Hindlimb muscle (tissue), 1 donor: ENCODE measurements around the gene CDH4. TPM values are rescaled to one million over a fixed set of nuclear protein-coding genes. Genes with fewer than 3 reads are reported as not detected.
A peak's percentile ranks its signal among the peaks of the same experiment; 100 is the strongest.

Experiments used
- DNase-seq: peaks from one replicate; pipeline ENCODE4 v3.0.0-alpha.2; 2013
- polyA plus RNA-seq: library from polyadenylated mRNA; unstranded; fragments of 120-200 nt; gene quantifications from one replicate; pipeline ENCODE4 v1.2.1, GENCODE V29; 2013; ENCODE audit not compliant: insufficient read length

CDH4 gene
- polyA plus RNA-seq, 1 donor = 1.0 TPM

- DNase-seq = no peak
These were observed 267.4 kb downstream of the CDH4 start for GRCh38 chr20:61519488-61519887.

GRCh38 chr20:61520076-61520892, 268.2 kb downstream of the CDH4 start:
- no peak for DNase-seq

DNA sequence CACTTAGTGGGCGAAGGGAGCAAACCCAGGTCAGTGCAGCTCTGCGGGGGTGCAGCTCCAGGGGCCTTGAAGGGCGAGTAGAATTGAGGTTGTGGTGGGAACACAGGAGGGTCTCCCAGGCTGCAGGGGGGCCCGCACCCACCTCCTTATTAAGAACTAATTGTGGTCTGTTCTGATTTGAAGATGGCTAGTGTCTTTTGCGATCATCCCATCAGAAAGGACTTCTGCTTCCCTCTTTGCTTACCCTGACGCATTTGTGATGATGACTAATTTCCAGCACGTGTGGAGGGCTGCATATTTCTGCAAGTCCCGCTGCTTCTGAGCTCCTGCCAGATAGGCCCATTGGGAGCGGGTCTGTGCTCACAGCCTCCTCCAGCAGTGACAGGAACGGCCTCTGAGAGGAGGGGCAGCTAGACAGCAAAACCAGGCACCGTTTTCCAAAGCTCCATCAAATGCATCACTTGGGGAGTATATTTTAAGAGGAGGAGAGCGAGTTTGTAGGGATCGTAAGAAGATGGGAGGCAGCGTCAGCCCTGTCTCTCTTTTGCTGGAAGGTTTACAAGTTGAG, 268.9 kb downstream of the CDH4 start:
- peak; percentile 31 for DNase-seq

- no peak for DNase-seq
These were observed 269.8 kb downstream of the CDH4 start for GRCh38 chr20:61521687-61522420.

GRCh38 chr20:61522498-61523090, 270.5 kb downstream of the CDH4 start:
- no peak for DNase-seq

DNA sequence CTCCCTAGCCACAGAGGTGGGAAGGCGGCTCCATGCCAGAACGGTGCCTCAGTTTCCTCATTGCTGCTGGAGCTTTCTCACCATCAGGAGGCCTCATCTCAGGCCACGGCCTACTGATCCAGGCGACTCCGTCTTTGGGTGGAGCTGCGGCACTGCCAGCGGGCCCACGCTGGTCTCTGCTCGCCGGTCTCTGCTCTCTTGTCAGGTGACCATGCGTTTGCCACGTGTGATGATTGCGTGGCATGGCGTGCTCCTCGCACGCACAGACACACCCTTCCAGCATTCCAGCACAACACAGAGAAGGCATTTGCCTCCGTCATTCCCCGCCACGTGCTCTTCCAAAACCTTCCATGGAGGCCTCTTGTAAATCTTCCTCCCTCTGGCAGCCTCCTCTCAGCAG, 271.1 kb downstream of the CDH4 start:
- no peak for DNase-seq

GRCh38 chr20:61524951-61525666, 273.0 kb downstream of the CDH4 start:
- no peak for DNase-seq

DNA sequence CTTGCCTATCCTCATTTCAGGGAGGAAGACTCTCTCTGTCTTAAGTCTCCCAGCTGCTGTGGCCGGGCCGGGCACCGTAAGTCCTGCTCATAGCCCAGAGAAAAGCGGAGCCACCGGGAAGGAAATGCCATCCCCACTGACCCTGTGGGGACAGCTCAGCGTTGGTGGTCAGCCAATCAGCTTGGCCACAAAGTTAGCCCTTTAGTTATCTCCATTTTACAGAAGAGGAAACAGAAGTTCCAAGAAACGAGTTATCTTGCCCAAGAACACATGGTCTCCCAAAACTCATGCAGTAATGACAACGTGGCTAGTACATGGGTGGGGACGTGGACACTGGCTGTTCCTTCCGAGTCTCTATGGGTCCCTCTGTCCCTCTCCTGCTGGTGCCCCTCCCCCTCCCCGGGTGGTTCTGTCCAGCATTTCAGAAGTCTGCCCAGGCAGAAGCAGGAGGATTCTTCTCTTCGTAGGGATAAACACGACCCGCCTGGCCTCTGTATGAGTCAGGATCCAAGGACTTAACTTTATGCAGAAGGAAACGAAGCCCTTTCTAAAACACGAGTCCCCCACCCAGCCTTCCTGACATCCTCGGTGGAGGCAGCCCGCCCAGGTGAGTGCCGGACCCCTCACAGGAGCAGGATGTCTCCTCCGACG, 273.8 kb downstream of the CDH4 start:
- DNase-seq = no peak

DNA sequence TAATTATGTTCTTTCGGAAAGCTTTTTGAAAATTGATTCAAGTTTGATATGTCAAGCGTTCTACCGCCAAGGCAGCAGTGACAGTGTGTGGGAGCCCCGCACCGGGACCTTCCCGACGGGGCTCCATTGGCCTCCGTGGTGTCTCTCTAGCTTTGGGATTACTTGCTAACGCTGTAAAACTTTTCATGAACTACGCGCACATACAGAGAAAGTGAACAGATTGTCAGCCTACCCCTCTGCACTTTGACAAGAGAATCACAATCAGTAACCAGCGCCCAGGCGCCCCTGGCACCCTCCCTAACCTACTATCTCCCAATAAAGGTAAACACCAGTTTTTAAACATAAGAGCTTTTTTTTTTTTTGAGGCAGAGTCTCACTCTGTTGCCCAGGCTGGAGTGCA, 274.8 kb downstream of the CDH4 start:
- DNase-seq = no peak

DNA sequence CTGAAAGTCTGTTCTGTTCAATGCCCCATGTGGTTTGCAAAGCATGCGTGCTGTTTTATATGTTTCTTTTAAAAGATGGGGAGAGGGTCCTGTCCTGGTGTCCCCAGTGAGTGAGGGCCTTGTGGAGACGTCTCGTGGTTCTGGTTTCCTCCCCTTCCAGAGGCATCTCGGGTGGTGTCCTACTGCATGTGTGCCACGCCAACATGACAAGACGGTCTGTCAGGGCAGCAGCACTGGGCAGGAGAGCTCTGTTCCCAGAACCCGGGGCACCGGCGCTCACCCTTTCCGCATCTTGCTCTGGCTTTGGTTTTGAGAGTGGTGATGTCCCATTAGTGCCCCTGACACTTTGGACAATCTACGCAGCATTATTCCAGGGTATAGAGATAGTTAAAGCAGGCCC, 275.6 kb downstream of the CDH4 start:
- DNase-seq = no peak

DNA sequence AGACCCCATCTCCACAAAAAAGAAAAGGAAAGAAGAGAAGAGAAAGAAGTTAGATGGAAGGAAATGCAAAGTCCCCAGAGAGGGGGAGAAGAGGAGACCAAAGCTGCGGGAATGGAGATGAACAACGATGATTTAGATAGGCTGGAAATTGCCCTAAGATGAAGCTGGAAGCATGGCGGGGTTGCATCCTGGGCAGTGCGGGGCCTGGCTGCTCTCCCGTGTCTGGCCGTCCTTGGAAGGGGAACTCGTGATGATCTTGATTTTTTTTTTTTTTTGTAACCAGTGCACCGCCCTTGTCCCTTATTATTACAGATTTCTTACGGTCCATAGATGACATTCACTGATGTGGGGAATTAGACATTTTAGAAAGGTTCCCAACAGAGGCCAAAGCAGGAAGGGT, 276.5 kb downstream of the CDH4 start:
- no peak for DNase-seq

- DNase-seq = no peak
These were observed 277.3 kb downstream of the CDH4 start for GRCh38 chr20:61529354-61529753.

- no peak for DNase-seq
These were observed 279.7 kb downstream of the CDH4 start for GRCh38 chr20:61531553-61532345.

- DNase-seq = no peak
These were observed 280.7 kb downstream of the CDH4 start for GRCh38 chr20:61532736-61533135.

DNA sequence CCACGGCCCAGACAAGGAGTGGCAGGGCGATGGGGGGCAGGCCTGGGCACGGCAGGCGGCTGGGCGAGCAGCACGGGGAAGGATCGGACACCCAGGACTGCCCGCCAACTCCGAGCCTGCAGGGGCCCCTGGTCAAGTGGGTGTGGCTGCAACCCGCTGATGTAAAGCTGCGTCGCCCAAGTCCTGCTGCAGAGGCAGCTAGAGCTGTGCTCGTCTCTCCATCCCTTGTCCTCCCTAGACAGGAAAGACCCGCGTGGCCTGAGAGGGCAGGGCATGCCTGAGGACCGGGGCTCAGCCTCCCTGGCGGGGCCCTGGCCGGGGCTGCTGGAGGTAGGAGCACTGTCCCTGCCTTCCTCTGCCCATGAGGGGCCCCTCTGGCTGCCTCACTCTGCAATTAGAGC, 281.2 kb downstream of the CDH4 start:
- no peak for DNase-seq

DNA sequence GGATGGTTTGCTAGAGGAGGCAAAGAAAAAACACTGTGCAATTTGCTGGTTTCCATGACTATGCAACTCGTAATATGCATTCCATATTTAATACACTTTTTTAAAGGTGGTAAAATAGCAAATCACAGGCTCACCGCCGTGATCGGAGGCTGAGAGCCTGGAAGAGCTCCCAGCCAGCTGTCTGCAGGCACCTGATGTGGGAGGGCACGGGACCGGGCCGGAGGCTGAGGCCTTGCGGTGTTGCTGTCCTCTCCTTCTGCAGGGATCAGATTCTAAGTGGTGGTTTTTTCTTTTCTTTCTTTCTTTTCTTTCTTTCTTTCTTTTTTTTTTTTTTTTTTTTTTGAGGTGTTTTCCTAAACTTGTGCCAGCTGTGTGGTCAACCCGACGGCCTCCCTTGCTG, 282.3 kb downstream of the CDH4 start:
- DNase-seq = no peak

DNA sequence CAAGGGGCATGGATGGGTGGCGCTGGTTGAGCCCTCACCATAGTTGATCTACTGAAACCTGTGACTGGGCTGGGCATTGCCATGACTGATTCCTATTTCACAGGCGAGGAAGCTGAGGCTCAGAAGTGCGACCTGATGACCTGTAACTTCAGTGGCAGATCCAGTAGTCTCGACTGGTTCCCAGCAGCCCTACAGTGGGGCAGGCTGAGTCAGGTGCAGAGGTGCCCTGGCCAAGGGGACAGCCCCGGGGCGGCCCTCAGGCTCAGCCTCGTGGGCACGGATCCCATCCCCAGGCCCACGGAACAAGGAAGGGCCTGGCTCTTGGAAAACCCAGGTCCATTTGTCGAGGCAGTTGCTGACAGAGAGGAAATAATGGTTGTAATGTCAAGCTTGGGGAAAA, 283.0 kb downstream of the CDH4 start:
- DNase-seq = no peak

DNA sequence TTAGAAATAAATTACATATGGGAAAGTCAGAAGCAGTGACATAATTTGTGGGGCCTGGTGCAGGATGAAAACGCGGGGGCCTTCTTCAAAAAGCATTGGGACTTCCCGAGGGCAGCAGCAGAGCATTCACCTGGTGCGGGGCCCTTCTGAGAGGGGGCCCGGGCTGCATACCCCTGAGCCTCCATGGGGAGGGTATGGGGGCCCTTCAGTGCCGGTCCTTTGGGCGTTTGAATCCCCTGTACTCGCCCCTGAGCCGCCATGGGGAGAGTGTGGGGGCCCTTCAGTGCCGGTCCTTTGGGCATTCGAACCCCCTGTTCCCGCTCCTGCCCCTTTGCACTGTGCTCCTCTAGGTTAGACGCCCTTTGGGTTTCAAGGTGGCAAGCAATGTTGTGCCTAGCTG, 283.5 kb downstream of the CDH4 start:
- DNase-seq = no peak

- DNase-seq = no peak
These were observed 283.9 kb downstream of the CDH4 start for GRCh38 chr20:61535956-61536355.

- no peak for DNase-seq
These were observed 284.6 kb downstream of the CDH4 start for GRCh38 chr20:61536671-61537070.
